GM19468 (cell line): ENCODE measurements around the gene ZDHHC9.

Experiments used
- ATAC-seq: cut with Tn5 transposase; IDR thresholded peaks from one replicate; pipeline ENCODE4 v1.9.1; 2021; ENCODE audit warnings: mild to moderate bottlenecking, moderate library complexity, moderate number of reproducible peaks; ENCODE audit not compliant: unreplicated experiment; ENCODE audit errors: extremely low read depth

The ZDHHC9 gene

GRCh38 chrX:129788527-129788926, 55.2 kb downstream of the ZDHHC9 start:
- no peak for ATAC-seq

GRCh38 chrX:129787336-129788055, 56.2 kb downstream of the ZDHHC9 start:
- ATAC-seq, result no peak

GRCh38 chrX:129786210-129786651, 57.5 kb downstream of the ZDHHC9 start:
- peak; percentile 76 for ATAC-seq

- no peak for ATAC-seq
These were observed 58.3 kb downstream of the ZDHHC9 start for GRCh38 chrX:129785160-129785947.

GRCh38 chrX:129784371-129784770, 59.3 kb downstream of the ZDHHC9 start:
- no peak for ATAC-seq

GRCh38 chrX:129783291-129783713, 60.4 kb downstream of the ZDHHC9 start:
- ATAC-seq, result no peak

- no peak for ATAC-seq
These were observed 61.0 kb downstream of the ZDHHC9 start for GRCh38 chrX:129782706-129783105.

GRCh38 chrX:129781680-129782495, 61.8 kb downstream of the ZDHHC9 start:
- ATAC-seq, result no peak

- ATAC-seq, result peak; percentile 60
These were observed 62.5 kb downstream of the ZDHHC9 start for GRCh38 chrX:129781134-129781672.

- no peak for ATAC-seq
These were observed 63.1 kb downstream of the ZDHHC9 start for GRCh38 chrX:129780441-129781105.

- ATAC-seq, result peak; percentile 27
These were observed 63.9 kb downstream of the ZDHHC9 start, which contains the start of gene SASH3 for GRCh38 chrX:129779747-129780146. SASH3 (plus strand) TSS chrX:129779949; CDS start chrX:129780098, 149 bp downstream.

- no peak for ATAC-seq
These were observed 64.5 kb downstream of the ZDHHC9 start for GRCh38 chrX:129779086-129779672.

GRCh38 chrX:129777218-129778030, 66.3 kb downstream of the ZDHHC9 start:
- no peak for ATAC-seq

GRCh38 chrX:129773649-129774458, 69.8 kb downstream of the ZDHHC9 start:
- ATAC-seq, result no peak

- peak; percentile 60 for ATAC-seq
These were observed 70.8 kb downstream of the ZDHHC9 start for GRCh38 chrX:129772796-129773431.

- ATAC-seq, result no peak
These were observed 72.3 kb downstream of the ZDHHC9 start for GRCh38 chrX:129771266-129771995.
